ENCODE data around the gene TTC21A. TPM values are rescaled to one million over a fixed set of nuclear protein-coding genes. Genes with fewer than 3 reads are reported as not detected.

TTC21A gene
- total RNA-seq, 1 donor from 2014 or later, result 3.9 TPM

DNA sequence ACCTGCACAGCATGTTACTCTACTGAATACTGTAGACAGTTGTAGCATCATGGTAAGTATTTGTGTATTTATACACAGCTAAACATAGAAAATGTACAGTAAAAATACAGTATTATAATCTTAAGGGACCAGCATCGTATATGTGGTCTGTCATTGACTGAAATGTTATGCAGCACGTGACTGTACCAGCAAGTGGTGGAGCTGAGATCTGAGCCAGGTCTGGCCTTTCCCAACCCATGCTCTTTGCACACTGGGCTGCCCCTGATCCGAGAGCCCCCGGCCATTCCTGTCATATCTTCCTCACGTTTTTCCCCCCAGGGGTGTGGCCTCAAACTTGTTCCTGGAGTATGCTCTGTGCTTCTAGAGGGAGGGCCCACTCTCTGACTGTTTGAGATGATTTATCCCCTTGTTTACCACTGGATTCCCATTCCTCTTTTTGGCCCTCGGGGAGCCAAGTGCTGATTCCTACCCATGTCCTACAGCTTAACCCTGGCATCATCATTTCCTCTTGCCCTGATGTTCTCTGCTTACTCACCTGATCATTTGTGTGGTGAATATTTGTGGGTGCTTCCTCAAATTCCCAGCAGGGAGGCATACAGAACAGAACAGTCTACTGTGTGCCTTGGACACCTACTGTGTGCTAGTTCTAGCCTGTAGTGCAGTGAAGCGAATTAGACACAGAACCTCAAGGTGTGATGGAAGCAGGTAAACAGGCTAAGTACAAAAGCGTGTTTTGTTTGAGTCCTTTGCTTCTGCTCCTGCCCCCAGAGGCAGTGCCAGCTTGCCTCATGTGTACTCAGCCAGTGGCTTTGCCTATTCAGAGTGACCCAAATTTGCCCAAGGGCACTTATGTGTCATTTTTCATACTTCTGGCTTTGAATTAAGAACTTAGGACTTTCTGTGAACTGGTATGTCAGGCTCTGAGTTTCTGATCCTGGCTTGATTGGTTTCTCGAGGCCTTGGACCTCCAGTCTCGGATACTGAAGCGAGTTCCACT is 24.9 kb downstream of the TTC21A start:
- Histone ChIP-seq H3K4me2 (ENCODE audit: low read length) (no peak overlapping the region), H4K20me1 (ENCODE audit: insufficient read depth, low read length) (peaks cover 3% of the 10 kb centered on the region), H3K4me3 (ENCODE audit: insufficient read depth, low read depth, low read length) (no peak overlapping the region), H3K36me3 (ENCODE audit: insufficient read depth, low read length) (peaks cover 2% of the 10 kb centered on the region), H3K9me3 (ENCODE audit: insufficient read depth, low read depth, low read length) (no peaks in the 10 kb centered on the region), H2AFZ (ENCODE audit: low read depth, low read length) (no peak overlapping the region), H3K79me2 (ENCODE audit: insufficient read depth, low read length) (no peaks in the 10 kb centered on the region), H3K9ac (ENCODE audit: low read length) (no peak overlapping the region), H3K27me3 (ENCODE audit: insufficient read depth, low read length) (no peaks in the 10 kb centered on the region), H3K27ac (ENCODE audit: low read depth, low read length) (no peak overlapping the region), H3K4me1 (ENCODE audit: insufficient read depth, low read length) (no peaks in the 10 kb centered on the region)
- Mint-ChIP-seq H3K36me3 (ENCODE audit: low read depth, unreplicated experiment) (peaks cover 14% of the 10 kb centered on the region), H3K9me3 (ENCODE audit: unreplicated experiment) (no peaks in the 10 kb centered on the region), H3K4me1 (ENCODE audit: low read depth, unreplicated experiment) (no peaks in the 10 kb centered on the region), H3K4me3 (ENCODE audit: unreplicated experiment) (no peak overlapping the region), H3K27ac (ENCODE audit: unreplicated experiment) (no peak overlapping the region), H3K27me3 (ENCODE audit: low read depth, unreplicated experiment) (peaks cover 17% of the 10 kb centered on the region)
- DNase-seq (ENCODE audit: low read depth) (no peak), FAIRE-seq (peak; percentile 9)
- no peak for TF ChIP-seq CTCF (IDR thresholded peaks at IDR 0.05; ENCODE audit: insufficient read depth, low read depth, low read length)

- Mint-ChIP-seq H3K27ac (ENCODE audit: unreplicated experiment) (no peak overlapping the region), H3K36me3 (ENCODE audit: low read depth, unreplicated experiment) (peaks cover 18% of the 10 kb centered on the region), H3K27me3 (ENCODE audit: low read depth, unreplicated experiment) (peaks cover 17% of the 10 kb centered on the region), H3K9me3 (ENCODE audit: unreplicated experiment) (no peaks in the 10 kb centered on the region), H3K4me1 (ENCODE audit: low read depth, unreplicated experiment) (no peaks in the 10 kb centered on the region), H3K4me3 (ENCODE audit: unreplicated experiment) (no peak overlapping the region)
- Histone ChIP-seq H4K20me1 (ENCODE audit: insufficient read depth, low read length) (peaks cover 9% of the 10 kb centered on the region), H3K4me3 (ENCODE audit: insufficient read depth, low read depth, low read length) (no peak overlapping the region), H3K9me3 (ENCODE audit: insufficient read depth, low read depth, low read length) (no peaks in the 10 kb centered on the region), H3K4me1 (ENCODE audit: insufficient read depth, low read length) (no peaks in the 10 kb centered on the region), H2AFZ (ENCODE audit: low read depth, low read length) (no peak overlapping the region), H3K79me2 (ENCODE audit: insufficient read depth, low read length) (no peaks in the 10 kb centered on the region), H3K4me2 (ENCODE audit: low read length) (no peak overlapping the region), H3K9ac (ENCODE audit: low read length) (no peak overlapping the region), H3K27me3 (ENCODE audit: insufficient read depth, low read length) (no peaks in the 10 kb centered on the region), H3K27ac (ENCODE audit: low read depth, low read length) (no peak overlapping the region), H3K36me3 (ENCODE audit: insufficient read depth, low read length) (peaks cover 2% of the 10 kb centered on the region)
- no peak for FAIRE-seq
- TF ChIP-seq CTCF (IDR thresholded peaks at IDR 0.05; ENCODE audit: insufficient read depth, low read depth, low read length) (no peak), EZH2 (IDR thresholded peaks at IDR 0.05; ENCODE audit: insufficient read depth, low read length) (no peak)
- no peak for DNase-seq (ENCODE audit: low read depth)
Observed at GRCh38 chr3:39133093-39133490, 25.6 kb downstream of the TTC21A start.

DNA sequence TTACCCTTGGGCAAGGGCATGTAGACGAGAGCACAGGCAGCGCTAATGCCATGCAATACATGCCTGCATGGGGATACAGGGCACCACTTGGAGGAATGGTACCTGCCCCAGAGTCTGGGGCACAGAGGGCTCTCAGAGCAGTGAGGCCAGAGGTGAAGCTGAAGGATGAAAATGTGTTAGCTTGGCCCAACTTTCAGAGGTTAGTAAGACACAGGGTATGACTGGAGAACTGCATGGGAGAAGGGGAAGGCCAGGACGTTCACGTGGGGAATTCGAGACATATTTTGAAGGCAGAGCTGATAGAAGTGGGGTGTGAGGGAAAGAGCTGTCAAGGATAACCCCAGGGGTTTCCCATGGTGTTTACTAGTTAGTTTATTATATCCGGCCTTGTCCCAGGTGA is 26.3 kb downstream of the TTC21A start:
- no peak overlapping the region for H3K9ac ChIP-seq (ENCODE audit: low read length)
- H3K36me3 ChIP-seq (ENCODE audit: insufficient read depth, low read length), result peaks cover 2% of the 10 kb centered on the region
- peaks cover 16% of the 10 kb centered on the region for H3K27me3 Mint-ChIP-seq (ENCODE audit: low read depth, unreplicated experiment)
- H3K4me2 ChIP-seq (ENCODE audit: low read length), result no peak overlapping the region
- no peak overlapping the region for H3K4me3 ChIP-seq (ENCODE audit: insufficient read depth, low read depth, low read length)
- H3K27ac Mint-ChIP-seq (ENCODE audit: unreplicated experiment), result peak overlapping the region; percentile 34
- H2AFZ ChIP-seq (ENCODE audit: low read depth, low read length), result no peak overlapping the region
- H3K79me2 ChIP-seq (ENCODE audit: insufficient read depth, low read length), result no peaks in the 10 kb centered on the region
- H3K9me3 Mint-ChIP-seq (ENCODE audit: unreplicated experiment), result no peaks in the 10 kb centered on the region
- no peak overlapping the region for H3K4me3 Mint-ChIP-seq (ENCODE audit: unreplicated experiment)
- H4K20me1 ChIP-seq (ENCODE audit: insufficient read depth, low read length), result peaks cover 16% of the 10 kb centered on the region
- peaks cover 19% of the 10 kb centered on the region for H3K36me3 Mint-ChIP-seq (ENCODE audit: low read depth, unreplicated experiment)
- DNase-seq (ENCODE audit: low read depth) (no peak), FAIRE-seq (no peak)
- no peak for TF ChIP-seq CTCF (IDR thresholded peaks at IDR 0.05; ENCODE audit: insufficient read depth, low read depth, low read length)
- no peak for TF ChIP-seq EZH2 (IDR thresholded peaks at IDR 0.05; ENCODE audit: insufficient read depth, low read length)
- H3K27ac ChIP-seq (ENCODE audit: low read depth, low read length), result no peak overlapping the region
- H3K9me3 ChIP-seq (ENCODE audit: insufficient read depth, low read depth, low read length), result no peaks in the 10 kb centered on the region
- H3K27me3 ChIP-seq (ENCODE audit: insufficient read depth, low read length), result no peaks in the 10 kb centered on the region
- H3K4me1 Mint-ChIP-seq (ENCODE audit: low read depth, unreplicated experiment), result peaks cover 4% of the 10 kb centered on the region
- no peaks in the 10 kb centered on the region for H3K4me1 ChIP-seq (ENCODE audit: insufficient read depth, low read length)

Measured in astrocyte (in vitro differentiated cells and primary cell).